Thyroid gland (tissue), 4 donors: ENCODE results near the gene DDX24. TPM values are rescaled to one million over a fixed set of nuclear protein-coding genes. Genes with fewer than 3 reads are reported as not detected.
A peak's percentile ranks its signal among the peaks of the same experiment; 100 is the strongest.

ENCODE experiments used
- DNase-seq, 2 donors: peaks; one replicate each; pipeline ENCODE4 v3.0.0-alpha.2; 2019
- H3K27ac ChIP-seq, 3 donors: fragments of 200-600 bp; sonication (generic); 1 replicate in 2 of 3; 2 replicates in 1 of 3; pipeline ENCODE4 v1.5.1; 2016 to 2019; ENCODE audit warnings: mild to moderate bottlenecking in 1 of 3, moderate library complexity in 1 of 3
- H3K27me3 ChIP-seq: fragments of 200-600 bp; sonication (generic); one replicate; pipeline ENCODE4 v1.5.1; 2019
- H3K36me3 ChIP-seq, 2 donors: fragments of 200-600 bp; sonication (generic); one replicate each; pipeline ENCODE4 v1.5.1; 2016 to 2019
- H3K4me1 ChIP-seq, 2 donors: fragments of 200-600 bp; sonication (generic); one replicate each; pipeline ENCODE4 v1.5.1; 2017 to 2019
- H3K4me3 ChIP-seq, 3 donors: fragments of 200-600 bp; sonication (generic); replicated peaks in 1 of 3; 1 replicate in 2 of 3; 2 replicates in 1 of 3; pipeline ENCODE4 v1.5.1; 2016; ENCODE audit warnings: mild to moderate bottlenecking in 1 of 3
- H3K9me3 ChIP-seq: fragments of 200-600 bp; sonication (generic); one replicate; pipeline ENCODE4 v1.5.1; 2017
- POLR2A ChIP-seq, 2 donors: fragments of 450-650 bp; IDR thresholded peaks; one replicate each; pipeline ENCODE4 v1.6.1; 2017; ENCODE audit warnings: antibody characterized with exemption in 2 of 2, mild to moderate bottlenecking in 2 of 2, moderate library complexity in 1 of 2
- WGBS, 2 donors: methylation state at CpG; one replicate each; pipeline ENCODE4 v1.1.5; 2017; 5-methylcytosine and 5-hydroxymethylcytosine counted together
- intact Hi-C: fragments of 100-400 bp; cut with DNase I; formaldehyde crosslinking; loops from one replicate; pipeline ENCODE4 v1.15.1; 2023
- total RNA-seq, 4 donors: library from RNA; depleted of rRNA; stranded (reverse); fragments of >200 nt; gene quantifications; one replicate each; pipeline ENCODE4 v1.2.3, GENCODE V29; 2016
- TF ChIP-seq, protein P1 (sequence below), 6 experiments: fragments of 200-600 bp in 3 of 6; fragments of 450-650 bp in 3 of 6; sonication (generic) in 3 of 6; IDR thresholded peaks; one replicate each; pipeline ENCODE4 v1.5.1; 2016 to 2019; ENCODE audit warnings: antibody characterized with exemption in 6 of 6, mild to moderate bottlenecking in 2 of 6, inconsistent platforms in 1 of 6, moderate library complexity in 1 of 6

Gene DDX24
- total RNA-seq, 4 donors from 2014 or later = 139 to 209 (median 193) TPM

DNA sequence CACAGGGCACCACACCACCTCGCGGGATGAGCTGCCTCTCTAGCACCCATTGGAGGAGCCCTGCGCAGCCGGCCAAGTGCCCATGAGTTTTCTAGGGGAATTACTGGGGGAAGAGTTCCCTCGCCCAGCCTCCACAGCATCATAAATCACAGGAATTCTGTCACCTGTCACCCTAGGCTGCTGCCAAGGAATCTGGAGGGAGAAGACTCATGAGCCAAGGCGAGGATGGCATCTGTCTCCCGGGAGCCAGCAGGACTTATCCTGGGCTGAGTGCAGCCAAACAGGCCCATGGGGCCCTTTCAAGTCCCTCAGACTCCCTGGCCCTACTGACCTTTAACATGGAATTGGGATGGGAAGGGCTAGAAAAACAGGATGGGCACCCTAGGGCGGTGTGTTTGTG, 62.7 kb downstream of the DDX24 start:
- no peak for DNase-seq
- no peaks in the 10 kb centered on the region for H3K27me3 ChIP-seq
- H3K36me3 ChIP-seq = no peaks in the 10 kb centered on the region
- 81 to 90% methylated on average over 8 of the region's 8 CpGs for WGBS, 2 donors
- H3K4me1 ChIP-seq = peaks cover 0 to 8% of the 10 kb centered on the region in 2 donors
- H3K9me3 ChIP-seq = no peaks in the 10 kb centered on the region
- intact Hi-C loops = no loop called here
- TF ChIP-seq, protein P1, sequence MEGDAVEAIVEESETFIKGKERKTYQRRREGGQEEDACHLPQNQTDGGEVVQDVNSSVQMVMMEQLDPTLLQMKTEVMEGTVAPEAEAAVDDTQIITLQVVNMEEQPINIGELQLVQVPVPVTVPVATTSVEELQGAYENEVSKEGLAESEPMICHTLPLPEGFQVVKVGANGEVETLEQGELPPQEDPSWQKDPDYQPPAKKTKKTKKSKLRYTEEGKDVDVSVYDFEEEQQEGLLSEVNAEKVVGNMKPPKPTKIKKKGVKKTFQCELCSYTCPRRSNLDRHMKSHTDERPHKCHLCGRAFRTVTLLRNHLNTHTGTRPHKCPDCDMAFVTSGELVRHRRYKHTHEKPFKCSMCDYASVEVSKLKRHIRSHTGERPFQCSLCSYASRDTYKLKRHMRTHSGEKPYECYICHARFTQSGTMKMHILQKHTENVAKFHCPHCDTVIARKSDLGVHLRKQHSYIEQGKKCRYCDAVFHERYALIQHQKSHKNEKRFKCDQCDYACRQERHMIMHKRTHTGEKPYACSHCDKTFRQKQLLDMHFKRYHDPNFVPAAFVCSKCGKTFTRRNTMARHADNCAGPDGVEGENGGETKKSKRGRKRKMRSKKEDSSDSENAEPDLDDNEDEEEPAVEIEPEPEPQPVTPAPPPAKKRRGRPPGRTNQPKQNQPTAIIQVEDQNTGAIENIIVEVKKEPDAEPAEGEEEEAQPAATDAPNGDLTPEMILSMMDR (IDR thresholded peaks at IDR 0.05) = no peak
- no peak for TF ChIP-seq POLR2A (IDR thresholded peaks at IDR 0.05)
- H3K27ac ChIP-seq = no peak overlapping the region
- H3K4me3 ChIP-seq = no peak overlapping the region

DNA sequence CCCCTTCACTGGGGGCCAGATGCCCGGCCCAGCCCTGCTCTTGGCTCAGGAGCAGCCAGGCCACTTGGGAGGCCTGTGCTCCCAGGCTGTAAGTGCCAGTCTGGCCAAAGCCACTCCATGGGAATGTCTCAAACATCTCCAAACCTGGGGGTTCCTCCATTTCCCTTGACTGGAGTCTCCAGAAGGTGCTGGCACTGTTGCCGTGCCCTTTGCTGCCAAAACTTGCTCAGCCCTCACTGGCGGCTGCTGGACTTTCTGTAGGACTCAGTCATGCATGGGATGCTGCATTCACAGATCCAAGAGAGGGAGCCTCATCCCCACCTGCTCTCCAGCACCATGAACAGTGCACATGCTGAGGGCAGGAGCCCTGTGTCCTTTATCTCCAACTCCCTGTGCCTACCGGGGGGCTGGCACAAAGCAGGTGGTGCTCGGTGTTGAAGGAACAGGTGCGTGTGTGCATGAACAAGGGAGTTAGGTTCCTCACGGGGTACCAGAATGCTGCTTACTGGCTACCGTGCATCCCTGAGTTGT, 64.5 kb downstream of the DDX24 start:
- no peaks in the 10 kb centered on the region for H3K36me3 ChIP-seq
- intact Hi-C loops = no loop called here
- peaks cover 0 to 8% of the 10 kb centered on the region in 2 donors for H3K4me1 ChIP-seq
- WGBS, 2 donors = 58 to 77% methylated on average over 4 to 8 of the region's 8 CpGs
- no peak overlapping the region for H3K27ac ChIP-seq
- DNase-seq = peak; percentile 78 to 82
- no peaks in the 10 kb centered on the region for H3K9me3 ChIP-seq
- no peak for TF ChIP-seq POLR2A (IDR thresholded peaks at IDR 0.05)
- TF ChIP-seq, protein P1 (IDR thresholded peaks at IDR 0.05) = no peak
- H3K4me3 ChIP-seq = no peak overlapping the region
- no peaks in the 10 kb centered on the region for H3K27me3 ChIP-seq

DNA sequence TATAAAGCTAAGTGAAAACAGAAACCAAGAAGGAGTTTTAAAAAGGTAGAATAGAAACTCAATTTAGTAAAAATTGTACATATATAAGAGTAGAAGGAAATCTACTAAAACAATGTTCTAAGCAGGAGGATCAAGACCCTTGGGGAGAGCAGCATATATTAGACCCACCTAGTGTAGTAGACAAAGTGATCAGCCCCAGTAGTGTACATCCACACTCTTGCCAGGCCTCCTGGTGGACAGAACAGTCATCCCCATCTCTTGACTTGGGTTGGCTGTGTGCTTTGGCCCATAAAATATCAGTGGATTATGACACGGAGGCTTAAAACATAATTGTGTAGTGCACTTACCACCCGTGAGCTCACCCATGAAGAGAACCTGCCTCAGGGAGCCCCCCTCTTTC, 65.8 kb downstream of the DDX24 start:
- H3K4me1 ChIP-seq = peaks cover 0 to 8% of the 10 kb centered on the region in 2 donors
- DNase-seq = no peak
- intact Hi-C loops = no loop called here
- H3K27ac ChIP-seq = no peak overlapping the region
- no peaks in the 10 kb centered on the region for H3K36me3 ChIP-seq
- TF ChIP-seq POLR2A (IDR thresholded peaks at IDR 0.05) = no peak
- TF ChIP-seq, protein P1 (IDR thresholded peaks at IDR 0.05) = no peak
- no peaks in the 10 kb centered on the region for H3K27me3 ChIP-seq
- H3K9me3 ChIP-seq = no peaks in the 10 kb centered on the region
- H3K4me3 ChIP-seq = no peak overlapping the region
- WGBS, 2 donors = 69 to 78% methylated on average over 2 of the region's 2 CpGs

GRCh38 chr14:94014382-94014781, 66.6 kb downstream of the DDX24 start:
- H3K36me3 ChIP-seq = no peaks in the 10 kb centered on the region
- no peaks in the 10 kb centered on the region for H3K27me3 ChIP-seq
- H3K4me3 ChIP-seq = no peak overlapping the region
- peaks cover 0 to 8% of the 10 kb centered on the region in 2 donors for H3K4me1 ChIP-seq
- intact Hi-C loops = no loop called here
- 82 to 84% methylated on average over 6 of the region's 6 CpGs for WGBS, 2 donors
- no peaks in the 10 kb centered on the region for H3K9me3 ChIP-seq
- TF ChIP-seq POLR2A (IDR thresholded peaks at IDR 0.05) = no peak
- no peak for DNase-seq
- no peak overlapping the region for H3K27ac ChIP-seq

DNA sequence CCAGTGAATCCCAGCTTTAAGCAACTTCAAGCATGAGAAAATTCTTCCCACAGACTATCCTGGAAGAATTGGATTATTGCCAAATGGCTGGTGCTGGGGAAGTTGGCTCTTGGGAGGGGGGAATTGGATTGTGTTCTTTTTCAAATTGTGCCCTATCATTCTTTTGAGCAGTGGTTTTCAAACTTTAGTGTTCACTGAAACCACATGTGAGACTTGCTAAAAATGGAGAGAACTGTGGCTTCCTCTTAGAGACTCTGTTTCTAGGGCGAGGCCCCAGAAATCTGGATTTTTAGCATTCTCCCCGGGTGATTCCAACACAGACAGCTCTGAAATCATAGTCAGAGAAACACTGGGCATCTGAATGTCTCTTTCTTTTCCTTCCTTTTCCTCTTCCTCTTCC, 69.2 kb downstream of the DDX24 start:
- intact Hi-C loops = no loop called here
- Histone ChIP-seq H3K9me3 (no peaks in the 10 kb centered on the region), H3K4me1 (peaks cover 0 to 8% of the 10 kb centered on the region in 2 donors), H3K27ac (no peak overlapping the region), H3K36me3 (no peaks in the 10 kb centered on the region), H3K4me3 (no peak overlapping the region), H3K27me3 (no peaks in the 10 kb centered on the region)
- WGBS, 2 donors = 58 to 59% methylated on average over 2 of the region's 2 CpGs
- TF ChIP-seq, protein P1 (IDR thresholded peaks at IDR 0.05) = no peak
- no peak for TF ChIP-seq POLR2A (IDR thresholded peaks at IDR 0.05)
- no peak for DNase-seq
